Astrocyte of the cerebellum (primary cell): ENCODE data around the gene ABHD2.

Experiments used
- DNase-seq: peaks from one replicate; pipeline ENCODE4 v3.0.0-alpha.2; 2011; ENCODE audit warnings: low read depth
- H3K4me3 ChIP-seq: 2 replicates; pipeline ENCODE4 v1.5.1; 2011; ENCODE audit warnings: mild to moderate bottlenecking, low read depth, low read length, moderate library complexity
- in situ Hi-C: cut with HindIII; loops from 2 replicates; pipeline ENCODE4 v1.10.0; 2017; ENCODE audit warnings: low sequenced_read_pairs
- TF ChIP-seq, protein P1 (sequence below): IDR thresholded peaks from 2 replicates; pipeline ENCODE4 v1.5.1; 2012; ENCODE audit warnings: low read length, low read depth, moderate library complexity, mild to moderate bottlenecking; ENCODE audit errors: missing control alignments

ABHD2 gene

DNA sequence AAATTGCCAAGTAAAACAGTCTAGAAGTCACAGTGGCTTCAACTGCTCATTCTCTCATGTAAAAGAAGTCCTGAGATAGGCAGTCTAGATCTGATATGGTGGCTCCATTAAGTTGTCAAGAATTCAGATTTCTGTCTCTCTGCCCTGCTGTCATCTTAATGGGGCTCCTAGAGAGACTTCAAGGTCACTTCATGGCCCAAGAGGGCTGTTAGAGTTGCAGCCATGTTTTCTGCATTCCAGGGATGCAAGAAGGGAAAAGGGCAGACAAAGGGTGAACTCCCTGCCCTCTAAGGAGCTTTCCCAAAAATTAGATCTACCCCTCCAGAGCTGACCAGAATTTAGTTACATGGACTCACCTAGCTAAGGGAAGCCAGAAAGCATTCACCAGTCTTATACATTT lies 23.1 kb downstream of the ABHD2 start:
- TF ChIP-seq, protein P1, sequence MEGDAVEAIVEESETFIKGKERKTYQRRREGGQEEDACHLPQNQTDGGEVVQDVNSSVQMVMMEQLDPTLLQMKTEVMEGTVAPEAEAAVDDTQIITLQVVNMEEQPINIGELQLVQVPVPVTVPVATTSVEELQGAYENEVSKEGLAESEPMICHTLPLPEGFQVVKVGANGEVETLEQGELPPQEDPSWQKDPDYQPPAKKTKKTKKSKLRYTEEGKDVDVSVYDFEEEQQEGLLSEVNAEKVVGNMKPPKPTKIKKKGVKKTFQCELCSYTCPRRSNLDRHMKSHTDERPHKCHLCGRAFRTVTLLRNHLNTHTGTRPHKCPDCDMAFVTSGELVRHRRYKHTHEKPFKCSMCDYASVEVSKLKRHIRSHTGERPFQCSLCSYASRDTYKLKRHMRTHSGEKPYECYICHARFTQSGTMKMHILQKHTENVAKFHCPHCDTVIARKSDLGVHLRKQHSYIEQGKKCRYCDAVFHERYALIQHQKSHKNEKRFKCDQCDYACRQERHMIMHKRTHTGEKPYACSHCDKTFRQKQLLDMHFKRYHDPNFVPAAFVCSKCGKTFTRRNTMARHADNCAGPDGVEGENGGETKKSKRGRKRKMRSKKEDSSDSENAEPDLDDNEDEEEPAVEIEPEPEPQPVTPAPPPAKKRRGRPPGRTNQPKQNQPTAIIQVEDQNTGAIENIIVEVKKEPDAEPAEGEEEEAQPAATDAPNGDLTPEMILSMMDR = no peak
- no peak overlapping the region for H3K4me3 ChIP-seq
- in situ Hi-C loops = no loop called here
- DNase-seq = no peak

DNA sequence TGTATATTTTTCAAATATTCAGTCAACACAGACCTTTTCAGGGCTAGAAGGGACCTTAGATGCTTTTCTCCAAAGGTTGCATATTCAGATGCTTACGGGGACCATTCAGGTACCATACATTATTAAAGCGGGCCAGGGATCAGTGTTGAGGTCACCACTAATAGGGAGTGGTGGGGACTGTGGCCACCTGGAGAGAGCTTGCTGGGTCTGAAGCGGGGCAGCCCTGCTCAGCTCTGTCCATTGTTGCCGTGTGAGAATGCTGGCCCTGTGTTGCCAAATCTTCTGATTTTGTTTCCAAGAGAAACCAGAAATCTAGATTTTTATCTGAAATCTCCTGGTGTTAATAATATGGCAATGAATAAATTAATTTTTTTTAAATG lies 23.7 kb downstream of the ABHD2 start:
- H3K4me3 ChIP-seq = no peak overlapping the region
- TF ChIP-seq, protein P1 = no peak
- no peak for DNase-seq
- in situ Hi-C loops = no loop called here

DNA sequence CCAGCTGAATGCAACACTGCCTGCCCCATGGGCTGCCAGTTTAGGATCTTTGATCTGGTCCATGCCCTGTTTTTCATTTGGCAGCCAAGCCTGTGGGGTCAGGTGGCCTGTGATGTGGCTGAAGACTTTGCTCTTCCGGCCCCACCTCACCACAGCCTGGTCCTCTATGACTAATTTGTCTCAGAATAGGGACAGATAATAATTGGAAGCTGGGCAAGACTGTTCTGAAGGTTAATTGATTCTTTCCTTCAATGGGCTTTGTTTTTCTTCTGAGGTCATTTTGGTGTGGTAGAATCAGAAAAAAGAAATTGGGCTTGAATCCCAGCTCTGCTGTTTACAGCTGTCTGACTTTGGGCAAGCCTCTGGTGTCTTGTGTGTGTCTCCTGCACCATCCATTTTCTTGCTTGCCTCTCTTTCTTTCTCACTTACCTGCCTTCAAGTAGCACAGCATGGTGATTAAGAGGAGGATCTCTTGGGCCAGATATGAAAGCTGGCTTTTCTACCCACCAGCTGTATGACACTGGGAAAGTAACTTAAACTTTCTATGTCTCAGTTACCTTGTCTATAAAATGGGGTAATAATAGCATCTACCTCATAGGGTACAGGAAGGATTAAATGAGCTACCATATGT lies 24.2 kb downstream of the ABHD2 start:
- in situ Hi-C loops = no loop called here
- no peak for DNase-seq
- H3K4me3 ChIP-seq = no peak overlapping the region

DNA sequence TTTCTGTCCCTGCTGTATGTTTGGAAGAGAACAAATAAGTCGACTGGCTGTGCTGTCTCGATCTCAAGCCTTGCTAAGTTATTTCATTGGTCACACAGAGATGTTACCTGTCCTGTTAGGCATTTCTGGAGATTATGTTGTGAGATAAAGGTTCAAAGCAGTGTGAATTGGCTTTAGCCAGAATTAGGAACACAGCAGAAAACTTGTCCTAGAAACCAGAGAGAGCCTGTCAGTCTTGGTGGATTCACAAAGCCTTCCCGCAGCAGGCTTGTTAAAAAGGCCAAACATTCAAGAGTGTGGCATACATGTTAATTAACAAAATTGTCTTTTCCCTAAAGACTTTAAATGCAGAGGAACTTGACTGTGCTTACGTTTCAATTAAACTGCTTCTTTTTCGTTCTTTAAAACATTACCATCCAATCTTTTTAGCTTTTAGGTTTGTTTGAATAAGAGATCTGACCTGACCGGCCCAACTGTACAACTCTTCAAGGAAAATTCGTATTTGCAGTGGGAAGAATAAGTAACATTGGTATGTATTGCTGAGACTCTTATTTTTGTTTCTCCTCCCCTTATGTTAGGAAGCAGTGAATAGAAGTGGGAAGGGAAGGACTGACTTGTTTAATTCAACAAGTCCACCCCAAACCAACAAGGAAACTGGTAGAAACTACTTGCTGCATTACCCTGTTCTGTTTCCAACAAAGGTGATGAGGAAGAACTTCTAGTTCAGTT lies 25.2 kb downstream of the ABHD2 start:
- TF ChIP-seq, protein P1 = no peak
- no peak for DNase-seq
- in situ Hi-C loops = no loop called here
- H3K4me3 ChIP-seq = no peak overlapping the region

More for the DNA sequence above, 24.2 kb downstream of the ABHD2 start:
- TF ChIP-seq, protein P1 = no peak

DNA sequence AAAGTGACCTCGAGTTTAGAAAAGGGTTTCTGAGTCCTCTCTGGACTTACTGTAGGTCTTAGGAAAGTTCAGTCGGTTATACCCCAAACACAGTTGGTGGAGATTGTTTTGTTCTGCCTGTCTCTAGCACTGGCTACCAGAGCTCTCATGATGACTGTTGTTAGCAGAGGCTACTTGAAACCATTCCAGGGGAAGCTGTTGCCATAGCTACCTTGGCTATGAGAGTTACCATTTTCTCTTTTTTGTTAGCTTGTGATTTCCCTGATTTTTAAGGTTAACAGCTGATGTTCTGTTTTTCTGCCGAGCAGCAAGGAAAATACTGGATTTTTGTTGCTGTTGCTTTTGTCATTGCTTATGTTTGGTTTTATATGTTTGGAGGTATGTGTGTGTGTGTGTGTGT lies 26.7 kb downstream of the ABHD2 start:
- in situ Hi-C loops = no loop called here
- TF ChIP-seq, protein P1 = no peak
- no peak overlapping the region for H3K4me3 ChIP-seq
- peak; percentile 66 for DNase-seq

DNA sequence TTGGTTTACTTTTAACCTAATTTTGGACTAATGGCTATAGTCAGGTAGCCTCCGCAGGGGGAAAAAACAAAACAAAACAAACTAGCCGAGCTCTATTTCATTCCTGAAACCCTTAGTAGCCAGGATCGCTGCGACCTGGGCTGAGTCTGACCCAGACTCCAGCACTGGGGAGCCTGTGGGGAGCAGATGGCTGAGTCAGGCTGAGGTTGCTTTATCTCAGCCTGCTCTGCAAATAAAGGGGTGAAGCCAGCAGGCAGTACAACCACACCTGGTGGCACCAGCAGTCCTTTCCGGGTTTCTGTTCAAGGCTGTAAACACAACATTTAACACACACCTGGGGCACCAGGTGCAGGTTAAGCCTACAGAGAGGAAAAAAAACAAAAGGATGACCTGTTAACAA lies 27.3 kb downstream of the ABHD2 start:
- DNase-seq = no peak
- in situ Hi-C loops = no loop called here
- TF ChIP-seq, protein P1 = no peak
- no peak overlapping the region for H3K4me3 ChIP-seq
